Nephron progenitor cell (in vitro differentiated cells): ENCODE data around the gene LYRM9.
A peak's percentile ranks its signal among the peaks of the same experiment; 100 is the strongest.

ENCODE experiments used
- DNase-seq: peaks from one replicate; pipeline ENCODE4 v3.0.0; 2021
- H3K27ac Mint-ChIP-seq: 2 replicates; pipeline ENCODE4 v1.8.0; 2021; ENCODE audit warnings: mild to moderate bottlenecking, moderate library complexity, mixed read lengths
- H3K27me3 Mint-ChIP-seq: 2 replicates; pipeline ENCODE4 v1.8.0; 2021; ENCODE audit warnings: mild to moderate bottlenecking, low read depth, mixed read lengths; ENCODE audit not compliant: poor library complexity
- H3K36me3 Mint-ChIP-seq: 2 replicates; pipeline ENCODE4 v1.8.0; 2021; ENCODE audit warnings: low read depth, mixed read lengths
- H3K4me1 Mint-ChIP-seq: 2 replicates; pipeline ENCODE4 v1.8.0; 2021; ENCODE audit warnings: mixed read lengths
- H3K4me3 Mint-ChIP-seq: 2 replicates; pipeline ENCODE4 v1.8.0; 2021; ENCODE audit warnings: mild to moderate bottlenecking, moderate library complexity, mixed read lengths
- H3K9me3 Mint-ChIP-seq: 2 replicates; pipeline ENCODE4 v1.8.0; 2021; ENCODE audit warnings: mild to moderate bottlenecking, moderate library complexity, mixed read lengths
- CTCF ChIP-seq: fragments of 200-600 bp; sonication (generic); IDR thresholded peaks from 2 replicates; pipeline ENCODE4 v1.5.0; 2021; ENCODE audit warnings: antibody characterized with exemption

LYRM9 gene

DNA sequence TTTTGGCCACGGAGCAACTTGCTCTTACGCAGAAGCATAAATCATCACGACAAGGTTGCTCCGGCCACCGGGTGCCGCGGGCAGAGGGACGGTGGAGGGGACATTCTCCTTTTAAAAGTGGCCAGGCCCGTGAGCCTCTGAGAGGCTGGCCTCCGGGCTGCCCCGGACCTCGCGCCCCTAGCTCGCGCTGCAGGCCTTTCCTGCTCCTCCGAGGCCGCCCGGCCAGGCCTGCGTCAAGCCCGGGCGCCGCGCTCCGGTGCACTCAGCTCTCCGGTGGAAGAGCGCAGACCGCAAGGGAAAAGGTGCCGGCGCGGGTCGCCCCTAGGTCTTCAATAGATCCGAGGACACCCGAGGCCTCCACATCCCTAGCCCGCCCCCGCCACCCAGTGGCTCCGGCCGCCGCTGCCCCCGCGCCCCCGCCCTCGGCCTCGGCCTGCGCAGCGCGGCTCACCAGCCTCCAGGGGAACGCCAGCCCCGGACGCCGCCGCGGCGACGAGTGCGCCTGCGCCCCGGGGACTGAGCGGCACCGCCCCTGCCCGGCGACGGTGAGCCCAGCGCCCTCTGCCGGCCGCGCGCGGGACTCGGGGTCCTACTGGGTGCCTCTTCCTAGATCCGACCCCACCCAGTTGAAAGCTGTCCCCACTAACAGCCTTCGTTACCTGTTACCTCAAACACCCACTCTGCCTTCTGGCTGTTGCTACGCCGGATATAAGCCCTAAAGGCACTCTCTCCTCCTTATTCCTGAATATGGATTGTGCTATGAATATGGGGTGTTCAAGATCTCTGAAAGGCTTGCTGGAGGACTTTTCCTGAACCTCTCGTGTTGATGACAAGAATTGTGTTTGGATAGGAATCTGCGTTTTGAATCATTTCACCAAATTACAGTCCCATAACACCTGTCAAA is at the start of gene LYRM9:
Gene LYRM9 (minus strand): TSS at position 500 of the 904 bp plus-strand sequence. CDS start 10,671 bp downstream, outside the sequence.
- peak; percentile 73 for TF ChIP-seq CTCF
- H3K4me1 Mint-ChIP-seq: peaks cover 28% of the 10 kb centered on the region
- DNase-seq: peak; percentile 98
- H3K36me3 Mint-ChIP-seq: no peaks in the 10 kb centered on the region
- H3K4me3 Mint-ChIP-seq: peak within 1 kb of the TSS; percentile 86
- no peaks in the 10 kb centered on the region for H3K9me3 Mint-ChIP-seq
- H3K27ac Mint-ChIP-seq: peak within 1 kb of the TSS; percentile 41
- peaks cover 36% of the 10 kb centered on the region for H3K27me3 Mint-ChIP-seq

GRCh38 chr17:27940503-27941428 is 47.6 kb upstream of the LYRM9 start:
- no peak for DNase-seq
- H3K4me3 Mint-ChIP-seq: no peak overlapping the region
- peaks cover 10% of the 10 kb centered on the region for H3K4me1 Mint-ChIP-seq
- H3K27me3 Mint-ChIP-seq: peaks cover 37% of the 10 kb centered on the region
- TF ChIP-seq CTCF: no peak
- H3K9me3 Mint-ChIP-seq: peaks cover 2% of the 10 kb centered on the region
- H3K27ac Mint-ChIP-seq: no peak overlapping the region
- no peaks in the 10 kb centered on the region for H3K36me3 Mint-ChIP-seq

- DNase-seq: no peak
- Mint-ChIP-seq H3K27me3 (peaks cover 39% of the 10 kb centered on the region), H3K4me3 (no peak overlapping the region)
Measured at GRCh38 chr17:27939474-27940465, 46.6 kb upstream of the LYRM9 start.

GRCh38 chr17:27938864-27939263 is 45.7 kb upstream of the LYRM9 start:
- no peak for DNase-seq
- Mint-ChIP-seq H3K4me1 (no peaks in the 10 kb centered on the region), H3K36me3 (no peaks in the 10 kb centered on the region), H3K27ac (no peak overlapping the region), H3K27me3 (peaks cover 41% of the 10 kb centered on the region), H3K9me3 (peaks cover 11% of the 10 kb centered on the region), H3K4me3 (no peak overlapping the region)
- no peak for TF ChIP-seq CTCF

More at GRCh38 chr17:27939474-27940465, 46.6 kb upstream of the LYRM9 start:
- H3K9me3 Mint-ChIP-seq: peaks cover 7% of the 10 kb centered on the region
- no peaks in the 10 kb centered on the region for H3K36me3 Mint-ChIP-seq
- no peak overlapping the region for H3K27ac Mint-ChIP-seq
- no peak for TF ChIP-seq CTCF
- peaks cover 6% of the 10 kb centered on the region for H3K4me1 Mint-ChIP-seq

DNA sequence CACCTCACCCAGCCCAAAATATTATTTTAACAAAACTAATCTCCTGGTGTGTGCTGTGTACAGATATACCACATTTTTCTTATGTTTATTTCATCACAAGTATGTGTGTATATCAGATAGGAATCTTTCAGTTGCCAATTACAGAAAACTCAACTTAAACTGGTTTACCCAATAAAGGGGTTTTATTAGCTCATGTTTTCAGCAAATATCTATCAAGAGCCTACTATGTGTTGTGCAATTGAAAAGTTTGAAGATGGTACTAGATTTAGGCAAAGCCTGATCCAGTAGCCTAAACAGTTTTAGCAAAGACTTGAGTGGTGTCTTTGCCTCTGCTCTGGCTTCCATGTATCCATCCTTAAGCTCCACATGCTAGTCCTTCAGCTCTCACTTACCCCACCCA is 45.1 kb upstream of the LYRM9 start:
- Mint-ChIP-seq H3K36me3 (no peaks in the 10 kb centered on the region), H3K27ac (no peak overlapping the region)
- no peak for TF ChIP-seq CTCF

More for the DNA sequence above, 45.1 kb upstream of the LYRM9 start:
- H3K4me3 Mint-ChIP-seq: no peak overlapping the region
- H3K4me1 Mint-ChIP-seq: no peaks in the 10 kb centered on the region
- peaks cover 46% of the 10 kb centered on the region for H3K27me3 Mint-ChIP-seq
- no peak for DNase-seq
- H3K9me3 Mint-ChIP-seq: peaks cover 16% of the 10 kb centered on the region
